Measurements from ENCODE around the gene SERPINB1.
"Not testable (repeated sequence)": the region's sequence is repeated elsewhere in the genome, so short reads cannot be mapped to it uniquely, and the experiment has no call there.

SERPINB1 gene

GRCh38 chr6:2881423-2881822 is 39.8 kb upstream of the SERPINB1 start:
- DNase-seq = no peak
- TF ChIP-seq CTCF (IDR thresholded peaks at IDR 0.05; ENCODE audit: low read depth, low read length) = no peak
- H3K9me3 ChIP-seq = no peaks in the 10 kb centered on the region
- H3K27me3 ChIP-seq = no peaks in the 10 kb centered on the region; the same call in 1 of the 2 replicates
- H3K4me3 ChIP-seq (ENCODE audit: low read depth, low read length) = no peak overlapping the region
- no peaks in the 10 kb centered on the region for H3K4me1 ChIP-seq
- no peaks in the 10 kb centered on the region for H3K36me3 ChIP-seq

GRCh38 chr6:2880156-2880555 is 38.5 kb upstream of the SERPINB1 start:
- H3K4me3 ChIP-seq (ENCODE audit: low read depth, low read length); H3K9me3 ChIP-seq; H3K36me3 ChIP-seq; H3K27me3 ChIP-seq; H3K4me1 ChIP-seq; DNase-seq: not testable (repeated sequence)

GRCh38 chr6:2877960-2878359 is 36.3 kb upstream of the SERPINB1 start:
- Histone ChIP-seq H3K4me3 (ENCODE audit: low read depth, low read length) (no peak overlapping the region), H3K36me3 (no peaks in the 10 kb centered on the region), H3K9me3 (no peaks in the 10 kb centered on the region), H3K27me3 (no peaks in the 10 kb centered on the region; the same call in 1 of the 2 replicates), H3K4me1 (no peaks in the 10 kb centered on the region)
- TF ChIP-seq CTCF (IDR thresholded peaks at IDR 0.05; ENCODE audit: low read depth, low read length) = no peak
- DNase-seq = no peak

GRCh38 chr6:2877057-2877882 is 35.6 kb upstream of the SERPINB1 start:
- Histone ChIP-seq H3K4me1 (no peaks in the 10 kb centered on the region), H3K4me3 (ENCODE audit: low read depth, low read length) (no peak overlapping the region), H3K27me3 (no peaks in the 10 kb centered on the region; the same call in 1 of the 2 replicates), H3K36me3 (no peaks in the 10 kb centered on the region), H3K9me3 (no peaks in the 10 kb centered on the region)
- no peak for TF ChIP-seq CTCF (IDR thresholded peaks at IDR 0.05; ENCODE audit: low read depth, low read length)
- DNase-seq = no peak

- no peak for TF ChIP-seq CTCF (IDR thresholded peaks at IDR 0.05; ENCODE audit: low read depth, low read length)
Measured at GRCh38 chr6:2876210-2877056, 34.8 kb upstream of the SERPINB1 start.

GRCh38 chr6:2875359-2876191 is 33.9 kb upstream of the SERPINB1 start:
- H3K4me1 ChIP-seq = no peaks in the 10 kb centered on the region
- DNase-seq = no peak
- no peaks in the 10 kb centered on the region for H3K9me3 ChIP-seq
- TF ChIP-seq CTCF (IDR thresholded peaks at IDR 0.05; ENCODE audit: low read depth, low read length) = no peak
- no peak overlapping the region for H3K4me3 ChIP-seq (ENCODE audit: low read depth, low read length)
- H3K27me3 ChIP-seq = no peaks in the 10 kb centered on the region; the same call in 1 of the 2 replicates
- no peaks in the 10 kb centered on the region for H3K36me3 ChIP-seq

More at GRCh38 chr6:2876210-2877056, 34.8 kb upstream of the SERPINB1 start:
- Histone ChIP-seq H3K4me1 (no peaks in the 10 kb centered on the region), H3K36me3 (no peaks in the 10 kb centered on the region), H3K27me3 (no peaks in the 10 kb centered on the region; the same call in 1 of the 2 replicates), H3K4me3 (ENCODE audit: low read depth, low read length) (no peak overlapping the region), H3K9me3 (no peaks in the 10 kb centered on the region)
- DNase-seq = no peak

Data from BE2C (cell line).